Panc1 (cell line): ENCODE results near the gene SDK2. TPM values are rescaled to one million over a fixed set of nuclear protein-coding genes. Genes with fewer than 3 reads are reported as not detected.

ENCODE experiments used
- ATAC-seq: fragments of 200-7000 bp; cut with Tn5 transposase; 2 replicates; pipeline ENCODE4 v1.9.1; 2020; ENCODE audit warnings: mild to moderate bottlenecking, moderate library complexity
- BruUV-seq: library from RNA; stranded (reverse); fragments of 400-500 nt; replicated peaks from 2 replicates; lab custom pipeline; 2021; lab: Mats Ljungman, UMichigan
- CTCF ChIA-PET: fragments of 300-600 bp; sonication (Branson Sonifier 250); formaldehyde crosslinking; loops from one replicate; lab custom pipeline; 2022; ENCODE audit warnings: antibody characterized with exemption; lab: Charles Lee
- POLR2A ChIA-PET: fragments of 300-600 bp; sonication (Branson Sonifier 250); formaldehyde crosslinking; loops from one replicate; lab custom pipeline; 2022; ENCODE audit warnings: antibody characterized with exemption; lab: Charles Lee
- DNase-seq: peaks from one replicate; pipeline ENCODE4 v3.0.0-alpha.2; 2010; ENCODE audit warnings: low read depth, low spot score
- H3K27ac ChIP-seq: 2 replicates; pipeline ENCODE4 v1.5.1; 2011; ENCODE audit warnings: mild to moderate bottlenecking, low read length, inconsistent platforms
- H3K27me3 ChIP-seq: fragments of 200-500 bp; sonication (Bioruptor generic); 2 replicates; pipeline ENCODE4 v1.6.0; 2014; ENCODE audit warnings: low read length, inconsistent platforms; ENCODE audit not compliant: control insufficient read depth, insufficient read depth
- H3K36me3 ChIP-seq: fragments of 200-500 bp; sonication (Bioruptor generic); 2 replicates; pipeline ENCODE4 v1.5.1; 2014; ENCODE audit warnings: inconsistent platforms, mild to moderate bottlenecking, low read length, moderate library complexity; ENCODE audit not compliant: control insufficient read depth, insufficient read depth
- H3K4me1 ChIP-seq: 2 replicates; pipeline ENCODE4 v1.5.1; 2011; ENCODE audit warnings: inconsistent platforms, mild to moderate bottlenecking, low read length, moderate library complexity; ENCODE audit not compliant: control insufficient read depth, insufficient read depth
- H3K4me3 ChIP-seq, 2 experiments: 2 replicates each; pipeline ENCODE4 v1.5.1; 2011 to 2012; ENCODE audit warnings: low read depth in 2 of 2, low read length in 2 of 2, mild to moderate bottlenecking in 2 of 2, inconsistent platforms in 1 of 2, moderate library complexity in 1 of 2
- H3K9me3 ChIP-seq: fragments of 200-500 bp; sonication (Bioruptor generic); 2 replicates; pipeline ENCODE4 v1.5.1; 2014; ENCODE audit warnings: low read depth, mild to moderate bottlenecking, inconsistent platforms, low read length, moderate library complexity; ENCODE audit not compliant: control insufficient read depth, insufficient read depth
- CTCF ChIP-seq: fragments of 450-650 bp; IDR thresholded peaks from 2 replicates; pipeline ENCODE4 v1.5.1; 2017; ENCODE audit warnings: mild to moderate bottlenecking
- POLR2AphosphoS5 ChIP-seq: IDR thresholded peaks from 2 replicates; pipeline ENCODE4 v1.6.1; 2012; ENCODE audit warnings: mild to moderate bottlenecking, low read depth, low read length, moderate library complexity
- REST ChIP-seq, 2 experiments: IDR thresholded peaks; 2 replicates each; pipeline ENCODE4 v1.6.1; 2011 to 2012; ENCODE audit warnings: low read depth in 2 of 2, control low read depth in 1 of 2, low read length in 1 of 2, mild to moderate bottlenecking in 1 of 2, moderate library complexity in 1 of 2; ENCODE audit not compliant: insufficient read depth in 1 of 2
- SIN3A ChIP-seq: IDR thresholded peaks from 2 replicates; pipeline ENCODE4 v1.6.1; 2012; ENCODE audit warnings: low read depth, mild to moderate bottlenecking, low read length, moderate library complexity, borderline replicate concordance; ENCODE audit not compliant: insufficient read depth
- TCF7L2 ChIP-seq: IDR thresholded peaks from 2 replicates; pipeline ENCODE4 v1.6.1; 2011; ENCODE audit warnings: mild to moderate bottlenecking, low read depth, low read length, inconsistent platforms
- in situ Hi-C: cut with HindIII; loops from 2 replicates; pipeline ENCODE4 v1.10.0; 2016; ENCODE audit warnings: low sequenced_read_pairs, low pct_unique_long_range_greater_than_20kb
- intact Hi-C: fragments of 100-400 bp; cut with micrococcal nuclease; formaldehyde crosslinking; loops from one replicate; pipeline ENCODE4 v1.10.0; 2022; ENCODE audit not compliant: unreplicated experiment
- total RNA-seq: library from RNA; stranded (reverse); gene quantifications from one replicate; pipeline ENCODE4 v1.2.1, GENCODE V29; 2021; ENCODE audit not compliant: unreplicated experiment

The SDK2 gene
- total RNA-seq, 1 experiment from 2014 or later: 0.41 TPM

- no TSS peak for BruUV-seq
- in situ Hi-C loops: no loop called here
- ChIA-PET POLR2A (no interaction called here), CTCF (no interaction called here)
- no peaks in the 10 kb centered on the region for H3K9me3 ChIP-seq
- TF ChIP-seq SIN3A (no peak), REST (IDR thresholded peaks at IDR 0.05; ENCODE audit: insufficient read depth in 1 of 2, low read depth in 2 of 2, low read length in 1 of 2) (no peak)
- intact Hi-C loops: loop anchor here (10.0 kb wide), 1 partner anchor 223 kb away; no protein-coding TSS in a partner anchor
- no peak overlapping the region for H3K4me3 ChIP-seq
- H3K27me3 ChIP-seq: peaks cover 50% of the 10 kb centered on the region
- no peak overlapping the region for H3K27ac ChIP-seq
- H3K36me3 ChIP-seq: no peaks in the 10 kb centered on the region; the same call in 1 of the 2 replicates
- no peak for DNase-seq
- ATAC-seq: no peak
- H3K4me1 ChIP-seq: peaks cover 2% of the 10 kb centered on the region
These were observed 3.7 kb upstream of the SDK2 start for GRCh38 chr17:73647772-73648542.

- CTCF ChIA-PET: interaction anchor here (1.0 kb wide), 1 partner anchor 218 kb away, joined by 3 read pairs; no protein-coding TSS in a partner anchor
- intact Hi-C loops (loop anchor here (10.0 kb wide), 1 partner anchor 222 kb away; no protein-coding TSS in a partner anchor), in situ Hi-C loops (no loop called here)
- Histone ChIP-seq H3K4me1 (peaks cover 6% of the 10 kb centered on the region), H3K4me3 (no peak overlapping the region), H3K27ac (no peak overlapping the region), H3K27me3 (peaks cover 54% of the 10 kb centered on the region), H3K9me3 (no peaks in the 10 kb centered on the region), H3K36me3 (no peaks in the 10 kb centered on the region; the same call in 1 of the 2 replicates)
- POLR2A ChIA-PET: no interaction called here
- no TSS peak for BruUV-seq
- ATAC-seq (no peak), DNase-seq (no peak)
- no peak for TF ChIP-seq REST (IDR thresholded peaks at IDR 0.05; ENCODE audit: insufficient read depth in 1 of 2, low read depth in 2 of 2, low read length in 1 of 2)
- no peak for TF ChIP-seq CTCF
- no peak for TF ChIP-seq SIN3A
- TF ChIP-seq POLR2AphosphoS5: no peak
- no peak for TF ChIP-seq TCF7L2
These were observed 3.1 kb upstream of the SDK2 start for GRCh38 chr17:73647301-73647695.
